Measurements from ENCODE around the gene GBP5. TPM values are rescaled to one million over a fixed set of nuclear protein-coding genes. Genes with fewer than 3 reads are reported as not detected.

The GBP5 gene
- total and polyA plus RNA-seq, 2 of the 4 experiments (the other 2 are of a cell fraction) = not detected

DNA sequence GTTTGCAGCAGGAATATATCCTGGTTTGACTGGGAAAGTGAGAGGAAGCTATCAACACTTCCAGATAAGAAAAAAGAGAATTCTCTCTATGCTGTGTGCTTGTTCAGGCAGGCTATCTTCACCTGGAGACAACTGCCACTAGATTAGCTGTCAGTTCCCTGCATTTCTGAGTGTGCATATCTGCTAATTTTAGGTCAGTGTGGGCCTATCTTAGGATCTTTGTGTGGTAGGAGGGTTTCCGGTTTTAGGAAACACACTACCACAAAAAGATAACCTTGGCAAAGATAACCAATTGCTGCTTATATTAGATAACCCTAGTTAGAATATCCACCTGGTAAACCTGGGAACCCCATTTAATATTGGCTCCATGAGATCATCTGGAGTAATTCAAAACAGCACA is 22.5 kb upstream of the GBP5 start:
- Histone ChIP-seq H3K4me3 (ENCODE audit: insufficient read depth, low read depth, low read length) (no peak overlapping the region), H3K4me1 (ENCODE audit: control insufficient read depth, insufficient read depth, low read length) (no peaks in the 10 kb centered on the region), H2AK5ac (ENCODE audit: low read depth, low read length) (no peak overlapping the region), H3K9ac (ENCODE audit: low read depth, low read length) (no peak overlapping the region), H3K27me3 (ENCODE audit: control insufficient read depth, insufficient read depth, low read length) (no peaks in the 10 kb centered on the region), H2BK5ac (ENCODE audit: low read depth, low read length, poor library complexity, severe bottlenecking) (no peak overlapping the region), H3K79me1 (ENCODE audit: low read depth in 1 of 2, low read length in 2 of 2) (no peaks in the 10 kb centered on the region), H3K23ac (ENCODE audit: low read depth, low read length) (no peak overlapping the region), H3K18ac (ENCODE audit: low read depth, low read length) (no peak overlapping the region), H3K27ac (ENCODE audit: insufficient read depth, low read length) (no peak overlapping the region), H4K20me1 (ENCODE audit: insufficient read depth, low read length) (no peaks in the 10 kb centered on the region), H2BK20ac (ENCODE audit: low read depth, low read length) (no peak overlapping the region), H4K8ac (ENCODE audit: low read depth in 2 of 2, low read length in 2 of 2) (no peak overlapping the region), H2AK9ac (replicated peaks; ENCODE audit: low read depth, low read length, poor library complexity) (no peak overlapping the region), H3K36me3 (ENCODE audit: control insufficient read depth, insufficient read depth, low read length) (no peaks in the 10 kb centered on the region), H3K9me1 (ENCODE audit: insufficient read depth, low read length) (no peaks in the 10 kb centered on the region), H2BK15ac (ENCODE audit: low read depth, low read length) (no peak overlapping the region), H2BK120ac (ENCODE audit: low read depth, low read length) (no peak overlapping the region), H3K14ac (replicated peaks; ENCODE audit: low read depth, low read length) (no peak overlapping the region), H3K4me2 (ENCODE audit: low read depth, low read length) (no peak overlapping the region), H2AFZ (replicated peaks; ENCODE audit: low read length, poor library complexity) (no peak overlapping the region), H4K91ac (ENCODE audit: insufficient read depth, low read depth, low read length) (no peak overlapping the region), H3K9me3 (ENCODE audit: control insufficient read depth, insufficient read depth, low read length) (no peaks in the 10 kb centered on the region), H3K4ac (ENCODE audit: low read depth, low read length) (no peak overlapping the region), H4K5ac (ENCODE audit: low read depth, low read length) (no peak overlapping the region), H3K56ac (ENCODE audit: extremely low read depth, insufficient read depth, low read length) (no peak overlapping the region)
- intact Hi-C loops (cut with micrococcal nuclease) (no loop called here), dilution Hi-C loops (cut with HindIII; ENCODE audit: low sequenced_read_pairs, unreplicated experiment) (no loop called here), in situ Hi-C loops (cut with MboI; ENCODE audit: low sequenced_read_pairs) (no loop called here)
- no TSS peak for BruUV-seq (replicated peaks)
- ChIA-PET POLR2A (ENCODE audit: unreplicated experiment) (interaction anchor here (0.7 kb wide), 1 partner anchor 162 kb away, joined by 3 read pairs; no protein-coding TSS in a partner anchor), CTCF (no interaction called here)
- TF ChIP-seq CEBPB (IDR thresholded peaks at IDR 0.05; ENCODE audit: low read depth, low read length) (no peak), RCOR1 (IDR thresholded peaks at IDR 0.05; ENCODE audit: insufficient replicate concordance, low read length) (no peak), MAFK (IDR thresholded peaks at IDR 0.05; ENCODE audit: low read depth, low read length) (no peak), RAD21 (IDR thresholded peaks at IDR 0.05; ENCODE audit: low read length) (no peak), CHD1 (IDR thresholded peaks at IDR 0.05; ENCODE audit: low read depth, low read length) (no peak), SMC3 (IDR thresholded peaks at IDR 0.05; ENCODE audit: low read depth, low read length) (no peak), MAZ (IDR thresholded peaks at IDR 0.05; ENCODE audit: borderline replicate concordance, low read depth, low read length) (no peak), NFE2L2 (IDR thresholded peaks at IDR 0.05; ENCODE audit: low read depth, low read length) (no peak), MXI1 (IDR thresholded peaks at IDR 0.05; ENCODE audit: borderline replicate concordance, low read depth, low read length) (no peak), BHLHE40 (IDR thresholded peaks at IDR 0.05; ENCODE audit: low read depth, low read length) (no peak), FOS (IDR thresholded peaks at IDR 0.05; ENCODE audit: low read depth, low read length) (no peak), RFX5 (IDR thresholded peaks at IDR 0.05; ENCODE audit: low read depth, low read length) (no peak), POLR2A (IDR thresholded peaks at IDR 0.05; ENCODE audit: low read depth, low read length) (no peak)
- TF ChIP-seq, protein P1, sequence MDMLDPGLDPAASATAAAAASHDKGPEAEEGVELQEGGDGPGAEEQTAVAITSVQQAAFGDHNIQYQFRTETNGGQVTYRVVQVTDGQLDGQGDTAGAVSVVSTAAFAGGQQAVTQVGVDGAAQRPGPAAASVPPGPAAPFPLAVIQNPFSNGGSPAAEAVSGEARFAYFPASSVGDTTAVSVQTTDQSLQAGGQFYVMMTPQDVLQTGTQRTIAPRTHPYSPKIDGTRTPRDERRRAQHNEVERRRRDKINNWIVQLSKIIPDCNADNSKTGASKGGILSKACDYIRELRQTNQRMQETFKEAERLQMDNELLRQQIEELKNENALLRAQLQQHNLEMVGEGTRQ (IDR thresholded peaks at IDR 0.05; ENCODE audit: low read depth, low read length) = no peak
- TF ChIP-seq, protein P2, sequence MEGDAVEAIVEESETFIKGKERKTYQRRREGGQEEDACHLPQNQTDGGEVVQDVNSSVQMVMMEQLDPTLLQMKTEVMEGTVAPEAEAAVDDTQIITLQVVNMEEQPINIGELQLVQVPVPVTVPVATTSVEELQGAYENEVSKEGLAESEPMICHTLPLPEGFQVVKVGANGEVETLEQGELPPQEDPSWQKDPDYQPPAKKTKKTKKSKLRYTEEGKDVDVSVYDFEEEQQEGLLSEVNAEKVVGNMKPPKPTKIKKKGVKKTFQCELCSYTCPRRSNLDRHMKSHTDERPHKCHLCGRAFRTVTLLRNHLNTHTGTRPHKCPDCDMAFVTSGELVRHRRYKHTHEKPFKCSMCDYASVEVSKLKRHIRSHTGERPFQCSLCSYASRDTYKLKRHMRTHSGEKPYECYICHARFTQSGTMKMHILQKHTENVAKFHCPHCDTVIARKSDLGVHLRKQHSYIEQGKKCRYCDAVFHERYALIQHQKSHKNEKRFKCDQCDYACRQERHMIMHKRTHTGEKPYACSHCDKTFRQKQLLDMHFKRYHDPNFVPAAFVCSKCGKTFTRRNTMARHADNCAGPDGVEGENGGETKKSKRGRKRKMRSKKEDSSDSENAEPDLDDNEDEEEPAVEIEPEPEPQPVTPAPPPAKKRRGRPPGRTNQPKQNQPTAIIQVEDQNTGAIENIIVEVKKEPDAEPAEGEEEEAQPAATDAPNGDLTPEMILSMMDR (conservative IDR thresholded peaks at IDR 0.05; ENCODE audit: low read depth, low read length) = no peak
- TF ChIP-seq, protein P3, sequence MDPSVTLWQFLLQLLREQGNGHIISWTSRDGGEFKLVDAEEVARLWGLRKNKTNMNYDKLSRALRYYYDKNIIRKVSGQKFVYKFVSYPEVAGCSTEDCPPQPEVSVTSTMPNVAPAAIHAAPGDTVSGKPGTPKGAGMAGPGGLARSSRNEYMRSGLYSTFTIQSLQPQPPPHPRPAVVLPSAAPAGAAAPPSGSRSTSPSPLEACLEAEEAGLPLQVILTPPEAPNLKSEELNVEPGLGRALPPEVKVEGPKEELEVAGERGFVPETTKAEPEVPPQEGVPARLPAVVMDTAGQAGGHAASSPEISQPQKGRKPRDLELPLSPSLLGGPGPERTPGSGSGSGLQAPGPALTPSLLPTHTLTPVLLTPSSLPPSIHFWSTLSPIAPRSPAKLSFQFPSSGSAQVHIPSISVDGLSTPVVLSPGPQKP (IDR thresholded peaks at IDR 0.05; ENCODE audit: borderline replicate concordance, low read depth, low read length) = no peak
- WGBS, 2 experiments (ENCODE audit: extremely low coverage in 2 of 2, insufficient read length in 1 of 2) = no CpG with 5 or more reads among the region's 1 CpG
- ATAC-seq (ENCODE audit: low read depth) (no peak), DNase-seq (no peak)

Data from IMR-90 (cell line).